Transverse colon (tissue), 4 donors: Measurements from ENCODE around the gene PRSS50.

Experiments
- CTCF ChIP-seq, 5 experiments: fragments of 200-600 bp in 3 of 5; fragments of 450-650 bp in 2 of 5; sonication (generic) in 3 of 5; IDR thresholded peaks; 1 replicate in 2 of 5; 2 replicates in 3 of 5; pipeline ENCODE4 v1.5.1; 2016 to 2017; ENCODE audit warnings: antibody characterized with exemption in 5 of 5, inconsistent platforms in 3 of 5, mild to moderate bottlenecking in 2 of 5, moderate library complexity in 1 of 5
- EP300 ChIP-seq: sonication (generic); formaldehyde crosslinking; IDR thresholded peaks from one replicate; pipeline ENCODE4 v1.6.1; 2017; ENCODE audit warnings: antibody characterized with exemption, low read depth
- POLR2A ChIP-seq: fragments of 450-650 bp; IDR thresholded peaks from one replicate; pipeline ENCODE4 v1.6.1; 2016; ENCODE audit warnings: antibody characterized with exemption, mild to moderate bottlenecking, moderate library complexity
- POLR2AphosphoS5 ChIP-seq, 3 donors: sonication (generic); formaldehyde crosslinking; IDR thresholded peaks; one replicate each; pipeline ENCODE4 v1.6.1; 2016; ENCODE audit warnings: antibody characterized with exemption in 3 of 3

DNA sequence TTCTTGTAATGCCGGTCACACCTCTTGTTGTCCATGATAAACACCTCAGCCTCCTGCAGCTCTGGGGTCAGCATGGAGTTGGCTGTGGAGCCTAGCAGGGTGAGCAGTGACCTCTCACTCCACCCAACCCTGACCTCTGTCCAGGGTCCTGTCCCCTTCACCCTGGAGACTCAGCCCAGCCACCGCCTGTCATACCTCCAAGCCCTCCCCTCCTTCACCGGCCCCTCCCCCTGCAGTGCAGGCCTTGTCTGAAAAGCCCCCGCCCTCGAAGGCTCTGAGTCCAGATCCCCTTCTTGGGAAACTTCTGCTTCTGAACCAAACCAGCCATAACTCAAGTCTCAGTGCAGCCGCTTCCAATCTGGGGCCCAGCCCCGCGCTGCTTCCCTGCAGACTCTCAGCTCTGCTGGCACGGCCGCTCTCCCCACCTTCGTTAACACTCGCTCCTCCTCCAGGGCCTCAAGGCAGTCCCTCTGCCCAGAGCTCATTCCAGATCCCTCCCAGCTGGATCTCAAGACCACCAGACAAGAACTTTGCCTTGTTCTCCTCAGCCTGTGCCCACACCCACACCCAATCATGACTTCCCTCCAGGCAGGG, 25.4 kb upstream of the PRSS50 start:
- no peak for TF ChIP-seq CTCF (IDR thresholded peaks at IDR 0.05)
- TF ChIP-seq POLR2A, result no peak
- no peak for TF ChIP-seq POLR2AphosphoS5 (IDR thresholded peaks at IDR 0.05)
- TF ChIP-seq EP300, result no peak
